ENCODE results near the gene RAB19. TPM values are rescaled to one million over a fixed set of nuclear protein-coding genes. Genes with fewer than 3 reads are reported as not detected.
"Not testable (repeated sequence)": the region's sequence is repeated elsewhere in the genome, so short reads cannot be mapped to it uniquely, and the experiment has no call there.

The RAB19 gene
- total RNA-seq, 1 experiment from 2014 or later, result 0.92 TPM

- no TSS peak for BruUV-seq (replicated peaks)
- ATAC-seq, result 0 out of 2 replicates have a peak, but pooled peaks have one; percentile 38
- Histone ChIP-seq H3K27me3 (ENCODE audit: control insufficient read depth, insufficient read depth, low read length) (no peaks in the 10 kb centered on the region), H3K27ac (ENCODE audit: low read length) (no peak overlapping the region), H3K4me3 (ENCODE audit: low read depth in 2 of 2, low read length in 2 of 2) (no peak overlapping the region), H3K36me3 (ENCODE audit: control insufficient read depth, insufficient read depth, low read length) (peaks cover 15% of the 10 kb centered on the region), H3K9me3 (ENCODE audit: control insufficient read depth, insufficient read depth, low read depth, low read length) (no peaks in the 10 kb centered on the region), H3K4me1 (ENCODE audit: control insufficient read depth, insufficient read depth, low read length) (no peaks in the 10 kb centered on the region)
- no peak for TF ChIP-seq POLR2AphosphoS5 (IDR thresholded peaks at IDR 0.05; ENCODE audit: low read depth, low read length)
- TF ChIP-seq TCF7L2 (IDR thresholded peaks at IDR 0.05; ENCODE audit: low read depth, low read length), result no peak
- no peak for TF ChIP-seq SIN3A (IDR thresholded peaks at IDR 0.05; ENCODE audit: borderline replicate concordance, insufficient read depth, low read depth, low read length)
- TF ChIP-seq CTCF (IDR thresholded peaks at IDR 0.05), result no peak
- no peak for TF ChIP-seq REST (IDR thresholded peaks at IDR 0.05; ENCODE audit: insufficient read depth in 1 of 2, low read depth in 2 of 2, low read length in 1 of 2)
- in situ Hi-C loops (cut with HindIII; ENCODE audit: low pct_unique_long_range_greater_than_20kb, low sequenced_read_pairs) (no loop called here), intact Hi-C loops (cut with micrococcal nuclease; ENCODE audit: unreplicated experiment) (no loop called here)
- ChIA-PET POLR2A (no interaction called here), CTCF (no interaction called here)
- no peak for DNase-seq (ENCODE audit: low read depth, low spot score)
These were observed 47.9 kb downstream of the RAB19 start for GRCh38 chr7:140451716-140452115.

- intact Hi-C loops (cut with micrococcal nuclease; ENCODE audit: unreplicated experiment), result no loop called here
- CTCF ChIA-PET, result no interaction called here
- H3K4me1 ChIP-seq (ENCODE audit: control insufficient read depth, insufficient read depth, low read length), result no peaks in the 10 kb centered on the region
- in situ Hi-C loops (cut with HindIII; ENCODE audit: low pct_unique_long_range_greater_than_20kb, low sequenced_read_pairs), result no loop called here
- TF ChIP-seq REST (IDR thresholded peaks at IDR 0.05; ENCODE audit: insufficient read depth in 1 of 2, low read depth in 2 of 2, low read length in 1 of 2) (no peak), SIN3A (IDR thresholded peaks at IDR 0.05; ENCODE audit: borderline replicate concordance, insufficient read depth, low read depth, low read length) (no peak), POLR2AphosphoS5 (IDR thresholded peaks at IDR 0.05; ENCODE audit: low read depth, low read length) (no peak), CTCF (IDR thresholded peaks at IDR 0.05) (no peak), TCF7L2 (IDR thresholded peaks at IDR 0.05; ENCODE audit: low read depth, low read length) (no peak)
- no peak overlapping the region for H3K4me3 ChIP-seq (ENCODE audit: low read depth in 2 of 2, low read length in 2 of 2)
- no peak for ATAC-seq
- H3K36me3 ChIP-seq (ENCODE audit: control insufficient read depth, insufficient read depth, low read length), result peaks cover 19% of the 10 kb centered on the region
- POLR2A ChIA-PET, result no interaction called here
- H3K27me3 ChIP-seq (ENCODE audit: control insufficient read depth, insufficient read depth, low read length), result no peaks in the 10 kb centered on the region
- DNase-seq (ENCODE audit: low read depth, low spot score), result no peak
- no peak overlapping the region for H3K27ac ChIP-seq (ENCODE audit: low read length)
- BruUV-seq (replicated peaks), result TSS peak; percentile 57
- H3K9me3 ChIP-seq (ENCODE audit: control insufficient read depth, insufficient read depth, low read depth, low read length), result no peaks in the 10 kb centered on the region
These were observed 49.4 kb downstream of the RAB19 start for GRCh38 chr7:140453273-140453672.

- H3K27ac ChIP-seq (ENCODE audit: low read length); H3K9me3 ChIP-seq (ENCODE audit: control insufficient read depth, insufficient read depth, low read depth, low read length); intact Hi-C loops (cut with micrococcal nuclease; ENCODE audit: unreplicated experiment); DNase-seq (ENCODE audit: low read depth, low spot score); H3K4me1 ChIP-seq (ENCODE audit: control insufficient read depth, insufficient read depth, low read length); H3K27me3 ChIP-seq (ENCODE audit: control insufficient read depth, insufficient read depth, low read length); H3K4me3 ChIP-seq (ENCODE audit: low read depth in 2 of 2, low read length in 2 of 2); BruUV-seq (replicated peaks); in situ Hi-C loops (cut with HindIII; ENCODE audit: low pct_unique_long_range_greater_than_20kb, low sequenced_read_pairs); ATAC-seq: not testable (repeated sequence)
- H3K36me3 ChIP-seq (ENCODE audit: control insufficient read depth, insufficient read depth, low read length), result peaks cover 27% of the 10 kb centered on the region
- ChIA-PET CTCF (interaction anchor here (0.6 kb wide), 1 partner anchor 75 kb away, joined by 4 read pairs; no protein-coding TSS in a partner anchor), POLR2A (interaction anchor here (0.6 kb wide), 1 partner anchor 57 kb away, joined by 3 read pairs; no protein-coding TSS in a partner anchor)
These were observed 50.2 kb downstream of the RAB19 start for GRCh38 chr7:140453785-140454656.
